Stimulated activated CD4-positive, alpha-beta T cell treated with anti-CD3 and anti-CD28 coated beads, Interleukin-15, amount 100 ng/mL, for 48 hours (primary cell): ENCODE results near the gene PLA2G4B.

Experiments
- DNase-seq, 2 donors: peaks; one replicate each; pipeline ENCODE4 v3.0.0-alpha.2; 2020; ENCODE audit warnings: low read depth in 2 of 2

PLA2G4B gene

GRCh38 chr15:41886741-41887140 lies 48.1 kb downstream of the PLA2G4B start:
- no peak for DNase-seq

DNA sequence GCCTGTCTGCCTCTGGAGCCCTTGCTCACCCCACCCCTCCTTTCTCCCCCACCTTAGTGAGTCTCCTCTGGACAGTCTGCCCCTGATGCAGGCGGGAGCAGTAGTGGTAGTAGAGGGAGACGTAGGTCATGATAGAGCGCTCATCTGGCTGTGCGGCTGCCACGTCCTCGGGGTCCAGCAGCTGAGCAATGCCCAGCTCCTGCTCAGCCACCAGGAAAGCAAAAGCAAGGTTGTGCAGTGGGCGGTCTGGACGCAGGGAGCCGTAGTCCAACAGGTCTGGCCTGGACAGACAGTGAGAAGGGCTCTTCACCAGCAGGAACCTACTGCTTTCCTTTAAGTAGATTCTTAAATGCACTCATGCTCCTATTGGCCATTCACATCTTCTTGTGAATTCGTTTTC lies 48.5 kb downstream of the PLA2G4B start:
- DNase-seq: no peak

- no peak for DNase-seq
Observed at GRCh38 chr15:41887893-41888292, 49.2 kb downstream of the PLA2G4B start.

DNA sequence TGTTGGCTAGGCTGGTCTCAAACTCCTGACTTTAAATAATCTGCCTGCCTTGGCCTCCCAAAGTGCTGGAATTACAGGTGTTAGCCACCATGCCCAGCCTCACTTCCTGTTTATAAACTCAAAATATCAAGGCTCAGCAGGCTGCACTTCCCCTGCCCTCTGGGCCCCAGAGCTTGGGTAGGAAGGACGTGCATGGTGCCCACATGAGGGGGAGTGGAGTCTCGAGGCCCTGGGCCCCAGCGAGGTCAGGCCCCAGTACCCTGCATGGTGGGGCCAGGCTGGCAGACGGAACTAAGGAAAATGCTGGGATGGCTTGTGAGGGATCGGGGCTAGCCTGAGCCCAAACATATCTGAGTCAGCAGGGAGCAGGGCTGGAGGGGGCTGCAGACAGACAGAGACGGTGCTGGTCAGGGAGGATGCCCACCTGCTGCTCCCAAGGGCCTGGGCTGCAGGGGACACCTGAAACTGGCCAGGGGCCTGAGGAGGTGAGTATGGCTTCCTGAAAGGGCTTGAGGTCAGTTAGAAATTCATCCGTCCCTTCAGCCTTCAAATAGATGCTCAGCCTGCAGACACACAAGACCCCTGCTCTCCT lies 50.1 kb downstream of the PLA2G4B start:
- no peak for DNase-seq

GRCh38 chr15:41890050-41890690 lies 51.5 kb downstream of the PLA2G4B start:
- DNase-seq: no peak

DNA sequence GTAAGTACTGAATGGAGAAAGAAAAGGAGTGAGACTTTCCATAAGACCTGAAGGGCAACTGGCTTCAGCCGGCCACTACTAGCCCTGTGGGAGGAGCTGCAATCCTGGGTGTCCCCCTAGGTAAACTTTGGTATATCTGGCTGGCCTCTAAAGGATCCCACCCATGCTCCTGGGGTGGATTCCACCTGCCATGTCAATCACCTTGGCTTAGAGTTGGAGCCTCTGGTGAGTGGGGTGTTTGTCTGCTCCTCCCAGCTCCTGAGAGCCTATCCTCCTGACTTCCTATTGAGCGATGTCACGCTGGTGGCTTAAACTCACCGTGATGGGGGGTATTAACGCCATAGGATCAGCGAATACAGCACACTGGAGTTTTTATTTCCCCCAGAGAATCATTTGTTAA lies 52.6 kb downstream of the PLA2G4B start:
- DNase-seq: no peak

GRCh38 chr15:41891946-41892345 lies 53.3 kb downstream of the PLA2G4B start:
- DNase-seq: no peak

DNA sequence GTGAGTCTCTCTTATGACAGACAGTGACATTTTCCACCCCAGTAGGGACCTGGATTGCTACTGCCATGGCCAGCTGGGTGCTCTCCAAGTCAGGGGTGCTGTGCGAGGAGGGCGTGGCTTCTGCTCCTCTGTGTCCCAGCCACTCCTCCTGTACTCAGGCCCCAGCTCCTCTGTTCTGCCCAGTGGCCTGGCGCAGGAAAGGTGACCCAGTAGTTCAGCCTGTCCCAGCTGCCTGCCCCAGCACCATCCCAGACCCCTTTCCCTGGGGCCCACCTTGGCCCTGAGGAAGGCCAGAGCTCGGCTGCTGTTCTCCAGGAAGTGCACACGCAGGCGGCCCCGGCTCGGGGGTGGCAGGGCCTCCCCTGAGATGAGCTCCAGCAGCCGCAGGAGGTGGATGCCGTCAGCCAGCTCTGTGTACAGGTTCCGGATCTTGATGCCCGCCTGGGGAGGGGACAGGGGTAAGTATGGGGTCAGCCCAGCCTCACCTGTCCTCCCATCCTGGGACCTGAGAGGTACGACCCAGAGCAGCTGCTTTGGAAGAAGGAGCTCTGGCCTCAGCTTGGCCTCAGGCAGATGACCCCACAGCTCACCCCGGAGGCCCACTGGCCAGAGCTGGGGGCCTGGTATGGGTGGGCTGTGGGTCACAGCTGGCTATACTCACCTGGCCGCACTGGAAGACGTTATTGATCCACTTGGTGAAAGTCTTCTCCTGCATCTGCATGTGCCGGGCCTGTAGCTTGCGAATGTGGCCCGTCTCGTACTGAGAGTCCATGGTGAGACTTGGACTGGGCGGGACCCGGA lies 54.2 kb downstream of the PLA2G4B start:
- no peak for DNase-seq

GRCh38 chr15:41893422-41894250 lies 55.0 kb downstream of the PLA2G4B start, which contains the start of gene SPTBN5:
Gene SPTBN5, minus strand, starts transcription at chr15:41894053. Its CDS starts 556 bp downstream, at chr15:41893497.
- DNase-seq: no peak

- no peak for DNase-seq
Observed at GRCh38 chr15:41894251-41894790, 55.7 kb downstream of the PLA2G4B start.

DNA sequence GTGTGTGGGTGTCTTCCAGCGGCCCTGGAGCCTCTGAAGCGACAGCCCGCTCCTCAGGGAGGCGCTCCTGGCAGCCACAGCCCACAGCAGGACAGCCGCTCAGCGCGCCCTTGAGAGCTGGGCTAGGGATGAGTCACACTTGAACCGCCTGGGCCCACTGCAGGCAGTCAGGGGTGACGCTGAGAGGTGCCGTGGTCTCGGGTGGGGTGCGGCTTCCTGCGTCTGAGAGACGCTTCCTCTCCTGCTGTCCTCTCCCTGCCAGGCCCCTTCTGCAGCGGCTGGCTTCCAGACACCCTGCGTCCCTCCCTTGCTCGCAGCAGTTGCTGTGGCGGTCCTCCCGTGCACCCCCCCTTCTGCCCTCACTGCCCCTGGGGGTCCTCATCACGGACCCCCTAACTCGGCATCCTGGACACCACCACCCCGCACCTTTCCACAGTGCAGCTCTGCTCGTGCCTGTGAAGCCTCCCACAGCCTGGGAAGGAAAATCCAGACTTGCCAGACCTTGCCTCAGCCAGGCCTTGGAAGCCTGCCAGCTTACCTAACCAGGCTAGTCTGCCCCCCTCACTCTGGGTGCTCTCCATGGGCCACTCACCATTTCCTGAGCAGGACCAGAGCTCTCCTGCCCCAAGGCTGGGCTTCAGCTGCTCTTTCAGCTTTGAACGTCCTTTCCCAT lies 56.3 kb downstream of the PLA2G4B start:
- peak; percentile 57 for DNase-seq

GRCh38 chr15:41895491-41895890 lies 56.8 kb downstream of the PLA2G4B start:
- no peak for DNase-seq

DNA sequence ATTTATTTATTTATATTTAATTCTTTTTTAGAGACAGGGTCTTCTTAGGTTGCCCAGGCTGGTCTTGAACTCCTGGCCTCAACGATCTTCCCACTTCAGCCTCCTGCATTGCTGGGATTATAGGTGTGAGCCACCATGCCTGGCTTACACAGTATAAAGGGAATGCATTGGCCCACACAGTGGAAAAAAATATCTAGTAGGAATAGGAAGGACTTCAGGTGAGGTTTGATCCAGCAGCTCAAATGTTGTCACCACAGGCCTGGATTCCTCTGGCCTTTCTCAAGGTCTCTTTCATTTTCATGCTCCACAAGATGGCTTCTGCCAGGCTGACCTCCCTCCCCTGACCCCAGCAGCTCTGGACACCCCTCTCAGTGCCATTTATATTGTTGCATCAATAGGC lies 57.3 kb downstream of the PLA2G4B start:
- DNase-seq: no peak

DNA sequence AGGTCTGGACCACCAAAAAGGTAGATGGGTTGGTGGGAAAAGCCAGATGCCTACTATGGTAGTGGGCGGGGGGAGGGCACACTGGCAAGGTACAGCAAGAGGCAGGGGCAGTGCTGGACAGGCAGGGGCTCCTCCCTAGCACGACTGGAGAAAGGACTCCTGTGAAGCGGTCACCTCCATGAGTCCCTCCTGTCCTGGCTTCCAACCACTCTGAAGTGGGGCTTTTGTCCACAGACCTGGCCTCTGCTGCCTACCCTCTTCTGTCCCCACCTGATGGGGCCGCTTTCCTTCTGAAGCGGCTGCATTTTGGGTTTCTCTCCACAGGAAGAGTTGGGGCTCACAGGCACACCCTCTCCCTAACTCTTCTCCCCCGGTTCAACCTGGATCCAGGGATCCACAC lies 57.9 kb downstream of the PLA2G4B start:
- no peak for DNase-seq

GRCh38 chr15:41897363-41897799 lies 58.7 kb downstream of the PLA2G4B start:
- no peak for DNase-seq
